ENCODE data around the gene TMEM243. TPM values are rescaled to one million over a fixed set of nuclear protein-coding genes. Genes with fewer than 3 reads are reported as not detected.

Gene TMEM243
- total RNA-seq, 1 experiment from 2014 or later = 23.5 TPM

DNA sequence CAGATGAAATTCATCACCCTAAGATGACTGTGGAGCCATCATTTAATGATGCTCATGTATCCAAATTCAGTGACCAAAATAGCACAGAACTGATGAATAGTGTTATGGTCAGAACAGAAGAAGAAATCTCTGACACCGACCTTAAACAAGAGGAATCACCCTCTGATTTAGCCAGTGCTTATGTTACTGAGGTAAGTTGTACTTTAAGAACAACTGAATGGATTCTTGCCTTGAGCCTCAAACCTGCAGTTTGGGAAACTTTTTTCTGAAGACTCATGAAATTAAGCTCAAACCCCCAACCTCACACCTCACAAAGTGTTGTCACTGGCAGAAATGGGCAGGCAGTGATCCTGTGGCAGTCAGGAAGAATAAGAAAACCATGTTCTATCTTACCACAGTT is 25.6 kb downstream of the TMEM243 start:
- Histone ChIP-seq H3K4ac (ENCODE audit: low read depth, low read length) (no peak overlapping the region), H2BK15ac (ENCODE audit: low read depth, low read length) (no peak overlapping the region)
- WGBS (ENCODE audit: extremely low coverage, insufficient read length, low lambda C conversion rate) = no CpG with 5 or more reads among the region's 1 CpG

More for the DNA sequence above, 25.6 kb downstream of the TMEM243 start:
- H3K4me2 ChIP-seq (ENCODE audit: insufficient read depth, insufficient read length, low read length) = no peak overlapping the region
- no peaks in the 10 kb centered on the region for H4K20me1 ChIP-seq (ENCODE audit: control insufficient read depth, insufficient read depth, insufficient read length)
- H2AK5ac ChIP-seq (ENCODE audit: insufficient read length, low read length) = no peak overlapping the region
- Mint-ChIP-seq H3K27me3 (ENCODE audit: low read depth) (no peaks in the 10 kb centered on the region), H3K9me3 (no peaks in the 10 kb centered on the region), H3K4me3 (no peak overlapping the region), H3K27ac (no peak overlapping the region), H3K36me3 (ENCODE audit: insufficient read depth in 1 of 3, low read depth in 3 of 3) (peaks cover 37 to 89% (median 80%) of the 10 kb centered on the region in 3 experiments; a peak in 6 of 7 replicates), H3K4me1 (no peaks in the 10 kb centered on the region)
- no peak overlapping the region for H3K18ac ChIP-seq (ENCODE audit: insufficient read length, low read depth, low read length)
- TF ChIP-seq, protein P1, sequence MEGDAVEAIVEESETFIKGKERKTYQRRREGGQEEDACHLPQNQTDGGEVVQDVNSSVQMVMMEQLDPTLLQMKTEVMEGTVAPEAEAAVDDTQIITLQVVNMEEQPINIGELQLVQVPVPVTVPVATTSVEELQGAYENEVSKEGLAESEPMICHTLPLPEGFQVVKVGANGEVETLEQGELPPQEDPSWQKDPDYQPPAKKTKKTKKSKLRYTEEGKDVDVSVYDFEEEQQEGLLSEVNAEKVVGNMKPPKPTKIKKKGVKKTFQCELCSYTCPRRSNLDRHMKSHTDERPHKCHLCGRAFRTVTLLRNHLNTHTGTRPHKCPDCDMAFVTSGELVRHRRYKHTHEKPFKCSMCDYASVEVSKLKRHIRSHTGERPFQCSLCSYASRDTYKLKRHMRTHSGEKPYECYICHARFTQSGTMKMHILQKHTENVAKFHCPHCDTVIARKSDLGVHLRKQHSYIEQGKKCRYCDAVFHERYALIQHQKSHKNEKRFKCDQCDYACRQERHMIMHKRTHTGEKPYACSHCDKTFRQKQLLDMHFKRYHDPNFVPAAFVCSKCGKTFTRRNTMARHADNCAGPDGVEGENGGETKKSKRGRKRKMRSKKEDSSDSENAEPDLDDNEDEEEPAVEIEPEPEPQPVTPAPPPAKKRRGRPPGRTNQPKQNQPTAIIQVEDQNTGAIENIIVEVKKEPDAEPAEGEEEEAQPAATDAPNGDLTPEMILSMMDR (conservative IDR thresholded peaks at IDR 0.05) = no peak
- no peak overlapping the region for H2BK5ac ChIP-seq (ENCODE audit: insufficient read length, low read length)
- no peak overlapping the region for H4K5ac ChIP-seq (ENCODE audit: insufficient read length, low read depth, low read length)
- H2BK20ac ChIP-seq (ENCODE audit: low read depth, low read length, poor library complexity, severe bottlenecking) = no peak overlapping the region
- H3K27me3 ChIP-seq (ENCODE audit: insufficient read depth, low read length) = no peaks in the 10 kb centered on the region
- H3K27ac ChIP-seq (ENCODE audit: insufficient read length, low read depth, low read length) = no peak overlapping the region
- no peak overlapping the region for H3T11ph ChIP-seq (ENCODE audit: low read length)
- H3K23me2 ChIP-seq (ENCODE audit: insufficient read length, low read depth, low read length, poor library complexity, severe bottlenecking) = no peaks in the 10 kb centered on the region
- no peak overlapping the region for H2BK120ac ChIP-seq (ENCODE audit: low read depth, low read length, poor library complexity, severe bottlenecking)
- H3K9ac ChIP-seq (ENCODE audit: extremely low read depth, insufficient read length, low read length) = no peak overlapping the region
- H3K79me2 ChIP-seq (ENCODE audit: insufficient read depth, low read length) = no peaks in the 10 kb centered on the region
- DNase-seq = no peak
- no peaks in the 10 kb centered on the region for H3K4me1 ChIP-seq (ENCODE audit: insufficient read depth, low read length)
- H4K8ac ChIP-seq (replicated peaks; ENCODE audit: insufficient read length, low read depth, low read length) = no peak overlapping the region
- H3K79me1 ChIP-seq (ENCODE audit: insufficient read depth, low read depth, low read length, poor library complexity, severe bottlenecking) = no peaks in the 10 kb centered on the region
- H2BK12ac ChIP-seq (ENCODE audit: insufficient read length, low read depth, low read length) = no peak overlapping the region
- H2AFZ ChIP-seq (ENCODE audit: low read length) = no peak overlapping the region
- H4K91ac ChIP-seq (ENCODE audit: insufficient read length, low read depth, low read length) = no peak overlapping the region
- H3K23ac ChIP-seq (ENCODE audit: insufficient read length, low read depth, low read length) = no peak overlapping the region
- no peak overlapping the region for H3K56ac ChIP-seq (ENCODE audit: insufficient read length, low read depth, low read length)
- H3K14ac ChIP-seq (ENCODE audit: insufficient read depth, low read length) = no peak overlapping the region
- no peaks in the 10 kb centered on the region for H3K9me3 ChIP-seq (ENCODE audit: control insufficient read depth, low read depth, low read length)
